Calu3 (cell line): Measurements from ENCODE around the gene IP6K1. TPM values are rescaled to one million over a fixed set of nuclear protein-coding genes. Genes with fewer than 3 reads are reported as not detected.
A peak's percentile ranks its signal among the peaks of the same experiment; 100 is the strongest.

Source experiments
- BruUV-seq: library from RNA; stranded (reverse); fragments of 400-500 nt; replicated peaks from 2 replicates; lab custom pipeline; 2021; lab: Mats Ljungman, UMichigan
- CTCF ChIA-PET: fragments of 300-600 bp; sonication (Branson Sonifier 250); formaldehyde crosslinking; loops from one replicate; lab custom pipeline; 2022; ENCODE audit warnings: antibody characterized with exemption; lab: Charles Lee
- DNase-seq: peaks from one replicate; pipeline ENCODE4 v3.0.0; 2022
- H3K27ac Mint-ChIP-seq: one replicate; pipeline ENCODE4 v1.8.0; 2022; ENCODE audit warnings: mixed read lengths; ENCODE audit not compliant: unreplicated experiment
- H3K27me3 Mint-ChIP-seq: one replicate; pipeline ENCODE4 v1.8.0; 2022; ENCODE audit warnings: mixed read lengths; ENCODE audit not compliant: unreplicated experiment
- H3K36me3 Mint-ChIP-seq: one replicate; pipeline ENCODE4 v1.8.0; 2022; ENCODE audit warnings: mild to moderate bottlenecking, moderate library complexity, mixed read lengths; ENCODE audit not compliant: insufficient read depth, unreplicated experiment
- H3K4me1 Mint-ChIP-seq: one replicate; pipeline ENCODE4 v1.8.0; 2022; ENCODE audit warnings: mild to moderate bottlenecking, low read depth, mixed read lengths; ENCODE audit not compliant: unreplicated experiment
- H3K4me3 Mint-ChIP-seq: one replicate; pipeline ENCODE4 v1.8.0; 2022; ENCODE audit warnings: mild to moderate bottlenecking, low read depth, moderate library complexity, mixed read lengths; ENCODE audit not compliant: unreplicated experiment
- H3K9me3 Mint-ChIP-seq: one replicate; pipeline ENCODE4 v1.8.0; 2022; ENCODE audit warnings: low read depth, mixed read lengths; ENCODE audit not compliant: unreplicated experiment
- intact Hi-C: fragments of 100-400 bp; cut with micrococcal nuclease; formaldehyde crosslinking; loops from one replicate; pipeline ENCODE4 v1.10.0; 2022; ENCODE audit not compliant: unreplicated experiment
- total RNA-seq: library from RNA; stranded (reverse); gene quantifications from 2 replicates; pipeline ENCODE4 v1.2.3, GENCODE V29; 2022
- TF ChIP-seq, protein P1 (sequence below): fragments of 200-600 bp; IDR thresholded peaks from one replicate; pipeline ENCODE4 v1.8.0; 2022; ENCODE audit warnings: antibody characterized with exemption; ENCODE audit not compliant: unreplicated experiment

Gene IP6K1
- total RNA-seq, 1 experiment from 2014 or later: 30.3 TPM

DNA sequence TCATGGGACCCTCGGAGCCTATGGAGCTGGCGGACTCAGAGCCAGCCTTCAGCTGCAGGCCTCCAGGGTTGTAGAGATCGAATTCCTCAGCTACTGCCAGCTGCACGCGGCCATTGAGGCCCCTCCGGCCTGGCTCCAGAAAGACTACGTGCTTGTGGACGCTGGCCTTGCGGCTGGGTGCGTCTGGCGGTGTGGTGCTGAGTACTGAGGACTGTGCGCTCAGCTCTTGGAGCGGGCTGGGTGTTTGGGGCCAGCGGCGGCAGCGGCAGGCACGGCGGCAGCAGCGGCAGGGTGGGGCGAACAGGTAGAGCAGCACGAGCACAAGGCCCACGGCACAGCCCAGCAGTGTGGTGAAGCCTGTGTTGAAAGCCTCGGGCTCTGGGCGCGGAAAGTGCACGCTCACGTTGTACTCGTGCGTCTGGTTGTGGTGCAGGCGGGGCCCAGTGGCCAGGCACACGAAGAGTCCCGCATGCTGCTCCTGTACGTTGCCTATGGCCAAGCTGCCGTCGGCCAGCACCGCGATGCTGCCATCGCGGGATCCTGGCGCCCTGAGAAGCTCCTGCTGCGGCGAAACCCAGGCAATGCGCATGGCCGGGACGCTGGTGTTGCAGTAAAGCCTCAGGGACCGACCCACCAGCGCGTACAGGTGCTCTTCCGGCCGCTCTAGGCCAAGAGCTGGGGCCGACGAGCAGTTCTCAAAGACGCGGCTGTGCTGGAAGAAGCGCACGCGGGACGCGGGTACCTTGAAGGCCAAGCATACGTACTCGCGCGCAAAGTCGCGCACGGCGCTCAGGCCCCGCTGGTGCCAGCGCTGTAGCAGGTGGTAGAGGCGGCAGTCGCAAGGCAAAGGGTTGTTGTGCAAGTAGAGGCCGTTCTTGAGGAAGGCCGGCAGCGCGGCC lies 68.1 kb downstream of the IP6K1 start:
- H3K27me3 Mint-ChIP-seq: no peaks in the 10 kb centered on the region
- H3K4me3 Mint-ChIP-seq: peak overlapping the region; percentile 46
- intact Hi-C loops: no loop called here
- peaks cover 73% of the 10 kb centered on the region for H3K36me3 Mint-ChIP-seq
- TF ChIP-seq, protein P1, sequence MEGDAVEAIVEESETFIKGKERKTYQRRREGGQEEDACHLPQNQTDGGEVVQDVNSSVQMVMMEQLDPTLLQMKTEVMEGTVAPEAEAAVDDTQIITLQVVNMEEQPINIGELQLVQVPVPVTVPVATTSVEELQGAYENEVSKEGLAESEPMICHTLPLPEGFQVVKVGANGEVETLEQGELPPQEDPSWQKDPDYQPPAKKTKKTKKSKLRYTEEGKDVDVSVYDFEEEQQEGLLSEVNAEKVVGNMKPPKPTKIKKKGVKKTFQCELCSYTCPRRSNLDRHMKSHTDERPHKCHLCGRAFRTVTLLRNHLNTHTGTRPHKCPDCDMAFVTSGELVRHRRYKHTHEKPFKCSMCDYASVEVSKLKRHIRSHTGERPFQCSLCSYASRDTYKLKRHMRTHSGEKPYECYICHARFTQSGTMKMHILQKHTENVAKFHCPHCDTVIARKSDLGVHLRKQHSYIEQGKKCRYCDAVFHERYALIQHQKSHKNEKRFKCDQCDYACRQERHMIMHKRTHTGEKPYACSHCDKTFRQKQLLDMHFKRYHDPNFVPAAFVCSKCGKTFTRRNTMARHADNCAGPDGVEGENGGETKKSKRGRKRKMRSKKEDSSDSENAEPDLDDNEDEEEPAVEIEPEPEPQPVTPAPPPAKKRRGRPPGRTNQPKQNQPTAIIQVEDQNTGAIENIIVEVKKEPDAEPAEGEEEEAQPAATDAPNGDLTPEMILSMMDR: no peak
- BruUV-seq: no TSS peak
- peak overlapping the region; percentile 52 for H3K27ac Mint-ChIP-seq
- DNase-seq: no peak
- peaks cover 2% of the 10 kb centered on the region for H3K9me3 Mint-ChIP-seq
- CTCF ChIA-PET: no interaction called here
- peaks cover 10% of the 10 kb centered on the region for H3K4me1 Mint-ChIP-seq

DNA sequence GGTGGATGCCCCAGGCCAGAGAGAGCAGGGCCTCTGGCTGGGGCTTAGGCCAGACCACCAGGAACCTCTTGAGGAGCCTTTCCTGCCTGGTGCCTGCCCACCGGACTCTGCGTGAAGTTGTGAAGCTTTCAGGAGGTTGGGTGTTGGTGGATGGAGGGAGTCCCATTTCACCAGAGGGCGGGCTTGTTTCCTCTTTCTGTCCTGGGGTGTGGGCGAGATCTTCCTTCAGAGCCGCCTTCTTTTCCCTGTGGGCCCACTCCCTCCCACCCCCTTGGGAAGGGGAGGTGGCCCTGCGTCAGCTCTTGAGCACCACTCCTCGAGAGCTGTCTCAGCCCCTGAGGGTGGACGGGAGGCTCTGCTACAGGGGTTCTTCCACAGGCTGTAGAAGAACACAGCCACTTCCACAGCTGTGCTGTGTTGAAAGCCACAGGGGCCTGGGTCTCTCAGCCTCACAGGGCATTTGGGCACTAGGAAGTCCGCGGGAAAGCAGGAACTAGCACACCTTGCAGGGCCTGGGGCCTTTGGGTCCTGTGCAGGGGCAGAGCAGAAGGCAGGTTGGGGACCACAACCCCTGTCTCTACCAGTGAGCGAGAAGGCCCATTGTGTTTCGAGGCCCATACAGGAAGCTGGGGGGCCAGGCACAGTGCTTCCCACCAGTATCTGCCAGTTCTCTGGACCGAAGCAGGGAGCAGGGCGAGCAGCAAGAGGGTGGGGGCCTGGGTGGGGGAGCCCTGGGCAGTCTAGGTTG lies 69.0 kb downstream of the IP6K1 start:
- Mint-ChIP-seq H3K4me3 (no peak overlapping the region), H3K36me3 (peaks cover 65% of the 10 kb centered on the region), H3K27ac (no peak overlapping the region), H3K4me1 (peaks cover 10% of the 10 kb centered on the region), H3K27me3 (no peaks in the 10 kb centered on the region), H3K9me3 (peaks cover 2% of the 10 kb centered on the region)
- CTCF ChIA-PET: no interaction called here
- DNase-seq: no peak
- no TSS peak for BruUV-seq
- TF ChIP-seq, protein P1: no peak
- intact Hi-C loops: no loop called here

DNA sequence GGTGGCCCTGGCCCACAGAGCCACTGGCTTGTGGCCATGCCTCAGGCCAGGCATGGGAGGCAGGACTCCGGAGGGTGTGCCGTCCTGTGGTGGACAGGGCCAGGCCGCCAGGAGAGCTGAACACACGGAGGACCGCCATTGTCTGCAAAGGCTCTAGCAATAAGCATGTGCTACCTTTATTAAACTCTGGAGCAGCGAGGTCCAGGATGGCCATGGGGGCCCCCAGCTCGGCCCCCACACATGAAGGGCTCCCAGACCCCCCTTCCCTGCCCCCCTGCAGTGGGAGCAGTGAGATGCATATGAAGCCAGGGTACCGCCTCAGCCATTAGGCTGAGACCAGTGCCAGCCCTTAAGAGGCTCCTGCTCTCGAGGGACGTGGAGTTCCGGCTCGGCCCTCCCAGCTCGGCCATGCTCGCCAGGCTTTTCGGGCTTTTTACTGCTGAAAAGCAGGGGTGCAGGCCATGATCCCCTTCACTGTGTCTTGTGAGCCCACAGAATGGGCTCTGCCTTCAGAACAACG lies 69.6 kb downstream of the IP6K1 start:
- Mint-ChIP-seq H3K9me3 (peaks cover 2% of the 10 kb centered on the region), H3K27me3 (no peaks in the 10 kb centered on the region), H3K27ac (no peak overlapping the region), H3K4me3 (no peak overlapping the region), H3K36me3 (peaks cover 58% of the 10 kb centered on the region), H3K4me1 (peaks cover 10% of the 10 kb centered on the region)
- intact Hi-C loops: no loop called here
- no peak for DNase-seq
- CTCF ChIA-PET: interaction anchor here (0.6 kb wide), 1 partner anchor 152 kb away, joined by 6 read pairs; no protein-coding TSS in a partner anchor
- TF ChIP-seq, protein P1: no peak
- BruUV-seq: no TSS peak

DNA sequence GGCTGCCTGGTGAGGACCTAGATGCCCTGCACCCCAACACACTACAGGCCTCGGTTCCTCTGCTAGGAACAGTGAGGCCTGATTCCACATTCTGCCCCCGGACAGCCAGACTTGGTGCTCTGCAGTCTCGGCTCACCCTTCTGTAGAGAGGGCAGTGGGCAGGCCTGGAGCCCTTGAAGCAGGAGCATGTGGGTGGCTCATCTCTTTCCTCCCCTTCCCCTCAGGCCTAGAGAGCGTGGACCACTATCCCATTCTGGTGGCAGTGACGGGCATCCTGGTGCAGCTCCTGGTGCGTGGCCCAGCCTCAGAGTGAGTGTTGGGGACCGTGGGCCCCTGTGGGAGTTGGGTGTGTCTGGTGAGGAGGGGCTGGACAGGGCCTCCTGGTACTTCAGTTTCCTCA lies 70.2 kb downstream of the IP6K1 start:
- BruUV-seq: no TSS peak
- Mint-ChIP-seq H3K9me3 (peaks cover 2% of the 10 kb centered on the region), H3K4me3 (no peak overlapping the region), H3K4me1 (peaks cover 10% of the 10 kb centered on the region), H3K27ac (no peak overlapping the region), H3K27me3 (no peaks in the 10 kb centered on the region), H3K36me3 (peaks cover 52% of the 10 kb centered on the region)
- CTCF ChIA-PET: interaction anchor here (0.6 kb wide), 1 partner anchor 151 kb away, joined by 6 read pairs; no protein-coding TSS in a partner anchor
- TF ChIP-seq, protein P1: no peak
- no peak for DNase-seq
- intact Hi-C loops: no loop called here
